ENCODE data around the gene PPP2R1A.

PPP2R1A gene

GRCh38 chr19:52189735-52190486 is at the start of gene PPP2R1A:
Gene PPP2R1A (plus strand): TSS chr19:52190052. CDS start chr19:52190097, 45 bp downstream.
- DNase-seq, result peak; percentile 99

DNA sequence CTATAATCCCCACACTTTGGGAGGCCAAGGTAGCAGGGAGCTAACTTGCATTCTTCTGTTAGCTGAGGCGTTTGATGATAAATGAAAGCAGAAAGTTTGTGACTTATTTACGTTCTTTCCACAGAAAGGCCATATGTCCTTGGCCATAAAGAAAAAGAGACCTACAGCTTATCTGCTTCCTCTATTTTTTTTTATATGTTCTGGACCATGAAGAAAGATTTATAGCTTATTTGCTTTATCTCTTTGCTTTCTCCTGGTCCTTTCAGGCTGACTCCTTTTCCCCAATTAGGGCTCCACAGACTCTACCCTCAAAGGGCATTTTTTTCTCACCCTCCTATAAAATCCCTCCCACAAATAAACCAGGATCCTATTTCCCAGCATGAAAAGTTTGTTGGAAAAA is 48.6 kb upstream of the PPP2R1A start:
- DNase-seq, result no peak

DNA sequence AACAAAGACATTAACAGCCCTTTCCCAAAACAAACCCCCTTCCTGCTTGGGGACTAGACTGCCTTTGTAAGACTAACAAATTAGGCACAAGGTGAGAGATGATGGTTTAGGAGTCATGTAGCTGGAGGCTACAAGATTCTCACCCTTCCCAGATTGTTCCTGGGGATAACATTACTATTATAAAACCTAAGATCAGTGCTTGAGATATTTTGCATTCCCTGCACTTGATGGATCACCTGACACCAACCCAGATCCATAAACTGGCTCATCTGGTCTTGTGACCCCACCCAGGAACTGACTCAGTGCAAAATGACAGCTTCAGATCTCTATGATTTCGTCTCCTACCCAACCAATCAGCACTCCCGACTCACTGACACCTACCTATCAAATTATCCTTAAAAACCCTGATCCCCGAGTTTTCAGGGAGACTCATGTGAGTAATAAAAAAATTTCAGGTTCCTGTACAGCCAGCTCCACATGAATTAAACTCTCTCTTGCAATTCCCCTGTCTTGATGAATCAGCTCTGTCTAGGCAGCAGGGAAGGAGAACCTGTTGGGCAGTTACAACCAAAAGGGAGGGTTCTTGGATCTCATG is 47.8 kb upstream of the PPP2R1A start:
- no peak for DNase-seq

DNA sequence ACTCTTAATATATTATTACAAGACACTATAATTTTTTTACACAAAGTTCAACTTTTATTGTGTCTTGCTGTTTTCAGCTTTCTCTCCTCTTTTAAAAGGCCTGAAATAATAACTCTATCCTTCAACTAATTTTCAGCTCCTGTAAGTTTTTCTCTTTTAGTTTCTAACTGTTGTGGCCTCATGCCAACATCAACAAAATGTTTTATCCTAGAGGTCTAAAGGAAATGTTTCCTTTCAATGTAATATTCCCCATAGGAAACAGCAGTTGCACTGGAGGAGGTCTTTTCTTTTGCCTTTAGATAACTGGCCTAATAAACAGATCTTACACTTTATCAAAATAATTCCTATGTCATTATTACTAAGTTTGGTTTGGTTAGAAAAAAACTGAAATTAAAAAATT is 41.6 kb upstream of the PPP2R1A start:
- no peak for DNase-seq

DNA sequence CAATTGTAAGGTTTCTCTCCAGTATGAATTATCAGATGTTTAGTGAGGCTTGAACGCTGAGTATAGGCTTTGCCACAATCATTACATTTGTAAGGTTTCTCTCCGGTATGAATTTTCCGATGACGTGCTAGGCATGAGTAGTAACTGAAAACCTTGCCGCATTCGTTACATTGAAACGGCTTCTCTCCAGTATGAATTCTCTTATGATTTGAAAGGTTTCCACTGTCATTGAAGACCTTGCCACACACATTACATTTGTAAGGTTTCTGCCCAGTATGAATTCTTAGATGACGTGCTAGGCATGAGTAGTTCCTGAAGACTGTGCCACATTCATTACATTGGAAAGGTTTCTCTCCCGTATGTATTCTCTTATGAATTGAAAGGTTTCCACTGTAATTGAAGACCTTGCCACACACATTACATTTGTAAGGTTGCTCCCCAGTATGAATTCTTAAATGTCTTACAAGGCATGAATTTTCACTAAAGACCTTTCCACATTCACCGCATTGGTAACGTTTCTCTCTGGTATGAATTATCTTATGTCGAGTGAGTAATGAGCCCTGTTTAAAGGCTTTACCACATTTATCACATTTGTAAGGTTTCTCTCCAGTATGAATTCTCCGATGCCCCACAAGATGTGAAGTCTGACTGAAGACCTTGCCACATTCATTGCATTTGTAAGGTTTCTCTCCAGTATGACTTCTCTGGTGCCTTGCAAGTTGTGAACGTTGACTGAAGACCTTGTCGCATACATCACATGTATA is 34.1 kb upstream of the PPP2R1A start:
- DNase-seq, result no peak

DNA sequence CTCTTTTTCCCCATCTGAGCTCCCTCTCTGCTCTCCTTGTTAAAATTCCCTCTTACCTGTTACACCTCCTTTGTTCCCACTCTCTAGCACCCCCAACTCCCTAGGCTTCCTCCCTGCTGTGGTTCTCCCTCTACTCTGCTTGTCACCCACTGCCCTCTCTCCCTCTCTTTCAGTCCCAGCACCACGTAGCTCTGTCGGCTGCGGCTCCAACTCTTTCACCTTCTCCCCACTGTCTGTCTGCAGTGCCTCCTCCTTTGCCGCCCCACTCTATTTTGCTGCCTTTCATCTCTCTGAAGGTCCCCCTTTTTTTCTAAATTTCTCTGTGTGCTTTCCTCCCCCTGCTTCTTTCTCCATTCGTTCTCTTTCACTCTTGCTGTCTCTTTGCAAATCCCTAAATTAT is 19.5 kb upstream of the PPP2R1A start:
- DNase-seq, result peak; percentile 49

- DNase-seq, result peak; percentile 64
These were observed 19.0 kb upstream of the PPP2R1A start for GRCh38 chr19:52170863-52171320.

- DNase-seq, result peak; percentile 92
These were observed 18.3 kb upstream of the PPP2R1A start, which contains the start of gene ZNF836 for GRCh38 chr19:52171321-52172169. Gene ZNF836 (minus strand): TSS chr19:52171621. CDS start chr19:52168072, 3,549 bp downstream.

- DNase-seq, result no peak
These were observed 17.5 kb upstream of the PPP2R1A start for GRCh38 chr19:52172347-52172746.

DNA sequence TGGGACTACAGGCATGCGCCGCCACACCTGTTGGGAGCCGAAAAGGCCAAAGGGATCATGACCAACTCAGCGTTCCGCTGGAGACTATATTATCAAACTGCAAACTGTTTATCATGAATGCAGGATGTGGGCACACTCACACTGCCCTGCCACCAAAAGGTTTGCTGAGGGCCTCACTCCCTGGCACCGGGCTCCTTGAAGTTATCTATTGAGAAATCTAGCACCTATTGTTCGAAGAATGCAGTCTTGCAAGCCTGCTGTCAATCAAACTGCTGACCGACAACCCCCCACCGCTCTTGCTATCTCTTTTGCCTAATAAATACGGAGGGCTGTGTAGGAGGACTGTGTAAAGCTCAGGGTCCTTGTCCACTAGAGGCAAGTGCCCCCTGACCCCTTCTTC is 13.3 kb upstream of the PPP2R1A start:
- no peak for DNase-seq

GRCh38 chr19:52187407-52187806 is 2.4 kb upstream of the PPP2R1A start:
- no peak for DNase-seq

DNA sequence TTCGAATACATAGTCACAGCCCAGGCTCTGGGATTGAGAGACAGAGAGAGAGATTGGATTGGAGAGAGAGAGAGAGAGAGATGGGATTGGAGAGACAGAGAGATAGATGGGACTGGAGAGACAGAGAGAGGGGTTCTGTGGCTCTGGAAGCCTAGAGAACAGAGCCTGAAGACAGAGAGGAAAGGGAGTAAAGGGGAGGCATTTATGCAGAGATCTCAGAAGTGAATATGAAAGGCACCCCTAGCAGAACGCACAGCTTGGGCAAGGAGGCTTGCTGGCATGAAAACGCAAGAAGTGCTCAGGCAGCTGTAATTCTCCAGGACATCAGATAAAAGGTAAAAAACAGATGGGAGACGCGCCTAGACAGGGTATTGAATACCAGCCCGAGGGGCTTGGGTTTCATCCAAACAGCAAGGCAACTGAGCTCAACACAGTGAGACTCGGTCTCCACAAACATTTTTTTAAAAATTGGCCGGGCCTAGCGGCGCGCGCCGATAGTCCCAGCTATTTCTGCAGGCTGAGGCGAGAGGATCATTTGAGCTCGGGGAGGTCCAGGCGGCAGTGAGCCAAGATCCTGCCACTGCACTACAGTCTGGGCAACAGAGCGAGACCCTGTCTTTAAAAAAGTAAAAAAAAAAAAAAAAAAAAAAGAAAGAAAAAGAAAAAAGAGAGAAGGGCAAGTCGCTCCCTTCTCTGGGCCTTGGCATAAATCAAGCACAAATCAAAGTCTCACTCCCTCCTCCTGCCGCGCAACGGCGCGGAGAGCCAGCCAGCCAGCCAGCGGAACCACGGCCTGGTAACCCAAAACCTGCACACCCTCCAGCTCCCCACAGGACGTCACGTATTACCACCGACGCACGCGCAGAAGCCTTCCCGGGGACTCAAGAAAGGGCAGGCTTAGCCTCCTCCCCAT is 774 bp upstream of the PPP2R1A start:
- peak; percentile 95 for DNase-seq

DNA sequence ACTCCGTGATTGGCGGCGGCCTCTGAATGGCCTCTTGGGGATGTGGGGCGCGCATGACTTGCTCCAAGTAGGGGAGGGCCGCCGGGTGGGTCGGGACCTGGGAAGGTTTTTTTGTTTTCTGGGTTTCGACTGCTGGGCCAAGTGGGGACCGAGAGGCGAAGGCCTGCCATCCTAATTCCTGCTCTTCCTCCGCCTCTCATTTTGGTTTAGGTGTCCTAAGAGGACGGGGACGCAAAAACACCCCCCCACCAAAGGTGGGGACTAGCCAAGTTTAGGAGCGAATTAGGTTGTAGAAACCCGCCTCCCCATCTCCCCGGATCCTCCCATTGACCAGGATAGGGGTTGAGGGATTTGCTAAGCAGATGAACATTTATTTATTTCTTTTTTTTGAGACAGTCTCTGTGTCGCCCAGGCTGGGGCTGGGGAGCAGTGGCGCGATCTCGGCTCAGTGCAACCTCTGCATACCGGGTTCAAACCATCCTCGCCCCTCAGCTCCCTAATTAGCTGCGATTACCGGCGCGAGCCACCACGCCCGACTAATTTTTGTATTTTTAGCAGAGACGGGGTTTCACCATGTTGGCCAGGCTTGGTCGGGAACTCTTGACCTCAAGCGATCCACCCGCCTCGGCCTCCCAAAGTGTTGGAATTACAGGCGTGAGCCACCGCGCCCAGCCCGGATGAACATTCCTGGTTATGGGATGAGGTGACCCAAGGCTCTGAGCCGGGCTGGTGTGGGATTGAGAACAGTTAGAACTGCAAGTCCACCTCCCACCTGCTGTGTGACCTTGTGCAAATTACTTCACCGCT is 838 bp downstream of the PPP2R1A start:
- DNase-seq, result no peak

- no peak for DNase-seq
These were observed 1.5 kb downstream of the PPP2R1A start for GRCh38 chr19:52191389-52191788.

DNA sequence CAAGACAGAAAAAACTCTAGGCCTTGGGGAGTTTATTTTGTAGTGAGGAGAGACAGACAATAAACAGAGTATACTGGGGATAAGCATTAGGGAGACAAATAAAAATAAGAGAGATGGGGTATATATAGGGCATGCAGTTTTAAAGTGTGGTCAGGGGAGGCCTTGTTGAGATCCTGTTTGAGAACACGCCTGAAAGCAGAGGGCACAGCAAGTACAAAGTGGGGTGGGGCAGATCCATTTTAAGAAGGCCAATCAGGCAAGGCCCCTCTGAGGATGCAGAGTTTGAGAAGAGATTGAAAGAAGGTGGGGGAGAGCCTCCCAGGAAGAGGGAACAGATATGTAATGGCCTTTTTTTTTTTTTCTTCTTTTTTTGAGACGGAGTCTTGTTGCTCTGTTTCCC is 2.1 kb downstream of the PPP2R1A start:
- DNase-seq, result no peak

GRCh38 chr19:52196256-52196967 is 6.6 kb downstream of the PPP2R1A start:
- DNase-seq, result no peak

DNA sequence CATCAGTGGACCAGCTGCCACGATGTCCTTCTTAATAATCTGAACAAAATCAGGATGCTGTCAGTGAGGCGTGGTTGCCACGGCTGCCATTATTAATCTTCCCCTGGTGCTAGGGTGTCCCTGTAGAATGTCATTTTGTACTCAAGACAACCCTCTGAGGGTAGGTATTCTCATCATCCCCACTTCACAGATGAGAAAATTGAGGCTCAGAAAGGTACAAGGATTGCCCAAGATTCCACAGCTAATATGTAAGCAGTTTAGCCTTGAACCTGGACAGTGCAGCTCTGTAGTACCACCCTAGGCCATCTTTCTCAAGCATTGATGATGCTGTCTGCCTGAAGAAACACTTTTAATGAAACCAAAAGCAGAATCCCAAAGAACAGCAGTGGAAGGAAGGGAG is 8.1 kb downstream of the PPP2R1A start:
- DNase-seq, result no peak

GRCh38 chr19:52198678-52199077 is 8.8 kb downstream of the PPP2R1A start:
- DNase-seq, result no peak

DNA sequence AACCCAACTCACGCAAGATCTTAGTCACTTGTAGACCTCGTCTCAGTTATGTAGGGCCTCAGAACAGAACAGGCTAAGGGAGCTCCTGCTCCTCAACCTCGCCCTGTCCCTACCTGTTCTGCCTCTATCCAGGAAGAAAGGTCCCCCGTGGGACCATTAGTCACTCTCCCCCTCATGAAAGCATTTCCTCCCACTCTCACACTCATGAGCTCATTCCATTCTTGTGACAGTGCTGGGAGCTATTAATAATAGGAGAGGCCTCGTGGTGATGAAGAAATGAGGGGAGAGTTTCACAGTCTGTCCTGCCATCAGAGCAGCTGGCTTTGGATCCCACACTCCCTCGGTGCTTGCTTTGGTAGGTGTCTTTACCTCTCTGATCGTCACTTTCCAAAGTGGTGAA is 10.2 kb downstream of the PPP2R1A start:
- DNase-seq, result no peak

All from activated CD8-positive, alpha-beta memory T cell treated with anti-CD3 and anti-CD28 coated beads, Interleukin-2, amount 50 U/mL, for 48 hours (primary cell).